Measurements from ENCODE around the gene NEDD4L. TPM values are rescaled to one million over a fixed set of nuclear protein-coding genes. Genes with fewer than 3 reads are reported as not detected.
A peak's percentile ranks its signal among the peaks of the same experiment; 100 is the strongest.

The NEDD4L gene
- total and polyA plus RNA-seq, 7 donors: 14.8 to 28.0 (median 19.6) TPM

DNA sequence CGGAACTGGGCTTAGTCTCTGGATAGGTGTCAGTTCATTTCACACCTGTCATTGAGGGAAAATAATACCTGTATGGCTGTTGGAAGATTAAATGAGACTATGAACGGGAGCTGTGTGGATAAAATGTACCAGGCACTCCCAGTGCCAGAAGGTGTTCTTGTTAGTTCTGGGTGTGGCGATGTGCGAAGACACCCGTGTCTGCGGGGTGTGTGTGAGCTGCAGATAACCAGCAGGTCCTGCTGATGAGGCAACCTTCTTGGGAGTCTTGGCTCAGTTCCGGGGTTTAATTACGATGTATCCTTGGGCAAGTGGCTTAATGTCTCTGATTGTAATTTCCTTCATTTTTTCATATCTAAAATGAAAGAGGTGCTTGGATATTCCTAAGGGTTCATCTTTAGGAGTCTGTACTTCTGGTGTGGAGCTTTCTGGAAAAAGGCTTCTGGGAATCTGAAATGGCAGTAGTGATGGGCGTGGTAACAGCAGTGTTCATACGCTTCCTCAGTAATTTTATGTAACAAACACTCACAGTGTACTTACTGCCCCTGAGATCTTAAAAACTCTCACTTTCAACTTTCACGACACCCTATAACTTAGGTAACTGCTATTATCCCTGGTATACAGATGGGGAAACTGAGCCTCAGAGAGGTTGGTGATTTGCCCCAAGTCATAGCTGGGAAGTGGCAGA, 35.0 kb downstream of the NEDD4L start:
- ATAC-seq (no peak), DNase-seq (no peak)
- Histone ChIP-seq H3K36me3 (ENCODE audit: insufficient read depth in 1 of 2, low read depth in 1 of 2) (no peaks in the 10 kb centered on the region), H3K9me3 (no peaks in the 10 kb centered on the region), H3K27ac (no peak overlapping the region), H3K4me3 (no peak overlapping the region), H3K4me1 (no peaks in the 10 kb centered on the region), H3K27me3 (ENCODE audit: insufficient read depth in 3 of 3, low read length in 2 of 3) (no peaks in the 10 kb centered on the region)
- TF ChIP-seq, protein P1, sequence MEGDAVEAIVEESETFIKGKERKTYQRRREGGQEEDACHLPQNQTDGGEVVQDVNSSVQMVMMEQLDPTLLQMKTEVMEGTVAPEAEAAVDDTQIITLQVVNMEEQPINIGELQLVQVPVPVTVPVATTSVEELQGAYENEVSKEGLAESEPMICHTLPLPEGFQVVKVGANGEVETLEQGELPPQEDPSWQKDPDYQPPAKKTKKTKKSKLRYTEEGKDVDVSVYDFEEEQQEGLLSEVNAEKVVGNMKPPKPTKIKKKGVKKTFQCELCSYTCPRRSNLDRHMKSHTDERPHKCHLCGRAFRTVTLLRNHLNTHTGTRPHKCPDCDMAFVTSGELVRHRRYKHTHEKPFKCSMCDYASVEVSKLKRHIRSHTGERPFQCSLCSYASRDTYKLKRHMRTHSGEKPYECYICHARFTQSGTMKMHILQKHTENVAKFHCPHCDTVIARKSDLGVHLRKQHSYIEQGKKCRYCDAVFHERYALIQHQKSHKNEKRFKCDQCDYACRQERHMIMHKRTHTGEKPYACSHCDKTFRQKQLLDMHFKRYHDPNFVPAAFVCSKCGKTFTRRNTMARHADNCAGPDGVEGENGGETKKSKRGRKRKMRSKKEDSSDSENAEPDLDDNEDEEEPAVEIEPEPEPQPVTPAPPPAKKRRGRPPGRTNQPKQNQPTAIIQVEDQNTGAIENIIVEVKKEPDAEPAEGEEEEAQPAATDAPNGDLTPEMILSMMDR (IDR thresholded peaks at IDR 0.05): no peak
- 90 to 93% (median 93%) methylated on average over 11 of the region's 11 CpGs for WGBS, 3 donors
- intact Hi-C loops (cut with DNase I): no loop called here

DNA sequence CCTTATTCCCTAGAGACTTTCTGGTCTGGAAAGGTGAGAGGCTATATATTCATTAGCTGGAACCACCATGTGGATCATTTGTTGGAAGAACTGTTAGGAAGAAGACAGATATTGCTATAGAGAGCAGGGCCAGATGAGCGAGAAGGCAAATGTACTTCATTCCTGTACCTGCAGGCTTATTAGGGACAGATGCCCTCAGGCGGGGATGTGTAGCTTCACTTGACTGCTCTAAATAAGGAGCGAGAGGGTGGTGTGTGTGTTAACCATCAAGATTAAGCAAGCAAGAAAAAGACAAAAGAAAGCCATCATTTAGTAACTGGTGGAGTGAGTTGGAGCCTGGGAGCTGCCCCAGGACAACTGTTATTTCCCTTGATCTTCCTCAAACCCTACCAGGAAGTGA, 36.4 kb downstream of the NEDD4L start:
- ATAC-seq (no peak), DNase-seq (no peak)
- 84 to 90% (median 88%) methylated on average over 3 of the region's 3 CpGs for WGBS, 3 donors
- Histone ChIP-seq H3K9me3 (no peaks in the 10 kb centered on the region), H3K4me1 (no peaks in the 10 kb centered on the region), H3K4me3 (no peak overlapping the region), H3K27ac (no peak overlapping the region), H3K36me3 (ENCODE audit: insufficient read depth in 1 of 2, low read depth in 1 of 2) (no peaks in the 10 kb centered on the region), H3K27me3 (ENCODE audit: insufficient read depth in 3 of 3, low read length in 2 of 3) (no peaks in the 10 kb centered on the region)
- intact Hi-C loops (cut with DNase I): no loop called here
- TF ChIP-seq, protein P1 (IDR thresholded peaks at IDR 0.05): no peak

DNA sequence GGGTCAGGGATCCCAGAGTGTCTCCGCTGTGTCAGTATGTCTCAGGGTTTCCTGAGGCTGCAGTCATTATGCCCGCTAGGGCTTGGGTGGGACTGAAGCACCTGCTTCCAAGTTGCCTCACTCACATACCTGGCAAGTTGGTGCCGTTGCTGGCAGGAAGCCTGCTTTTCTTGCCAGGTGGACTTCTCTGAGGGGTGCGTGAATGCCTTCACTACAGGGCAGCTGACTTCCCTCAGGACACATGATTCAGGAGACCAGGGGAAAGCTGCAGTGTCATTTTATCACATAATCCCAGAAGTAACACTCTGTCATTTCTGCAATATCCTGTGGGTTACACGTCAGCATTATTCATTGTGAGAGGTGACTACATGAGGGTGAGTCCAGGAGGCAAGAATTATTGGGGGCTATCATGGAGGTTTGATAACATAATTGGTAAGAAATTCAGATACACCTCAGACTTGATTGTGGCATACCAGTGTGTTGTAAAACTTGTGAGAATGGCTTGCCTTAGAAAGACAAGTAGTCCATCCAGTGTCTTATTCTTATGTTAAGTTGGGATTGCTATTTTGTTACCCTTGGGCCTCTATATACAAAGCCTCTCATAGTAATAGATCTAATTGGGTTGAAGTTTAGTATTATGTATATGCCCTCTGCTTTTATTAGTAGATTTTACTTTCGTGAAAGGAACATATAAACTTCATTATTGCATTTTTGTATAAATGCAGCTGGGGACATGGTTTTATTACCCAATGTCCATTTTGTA, 44.1 kb downstream of the NEDD4L start:
- ATAC-seq (peak in 2 of 4 donors; percentile 21 to 34), DNase-seq (no peak)
- Histone ChIP-seq H3K9me3 (peaks cover 5% of the 10 kb centered on the region), H3K27ac (no peak overlapping the region), H3K4me1 (no peaks in the 10 kb centered on the region), H3K36me3 (ENCODE audit: insufficient read depth in 1 of 2, low read depth in 1 of 2) (no peaks in the 10 kb centered on the region), H3K4me3 (no peak overlapping the region), H3K27me3 (ENCODE audit: insufficient read depth in 3 of 3, low read length in 2 of 3) (no peaks in the 10 kb centered on the region)
- 65 to 71% (median 71%) methylated on average over 6 of the region's 6 CpGs for WGBS, 3 donors
- intact Hi-C loops (cut with DNase I): no loop called here
- TF ChIP-seq, protein P1 (IDR thresholded peaks at IDR 0.05): no peak

DNA sequence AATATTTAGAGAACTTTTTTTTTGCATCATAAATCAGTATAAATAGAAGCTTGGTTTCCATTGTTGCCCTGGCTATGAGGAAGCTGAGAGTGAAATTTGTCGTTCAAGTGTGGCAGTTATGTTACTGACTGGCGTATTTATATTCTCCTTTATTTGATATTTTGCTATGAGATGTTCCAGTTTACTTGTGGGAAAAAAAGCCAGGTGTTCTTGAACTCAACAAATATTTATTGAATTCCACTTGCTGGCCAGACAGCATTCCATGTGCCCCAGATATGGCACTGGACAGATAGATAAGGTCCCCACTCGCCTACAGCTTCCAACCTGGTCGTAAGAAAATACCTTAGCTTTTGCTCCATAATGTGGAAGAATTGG, 44.7 kb downstream of the NEDD4L start:
- Histone ChIP-seq H3K27me3 (ENCODE audit: insufficient read depth in 3 of 3, low read length in 2 of 3) (no peaks in the 10 kb centered on the region), H3K4me1 (no peaks in the 10 kb centered on the region), H3K27ac (no peak overlapping the region), H3K9me3 (peaks cover 5% of the 10 kb centered on the region), H3K36me3 (ENCODE audit: insufficient read depth in 1 of 2, low read depth in 1 of 2) (no peaks in the 10 kb centered on the region), H3K4me3 (no peak overlapping the region)
- intact Hi-C loops (cut with DNase I): no loop called here
- DNase-seq: no peak
- no peak for ATAC-seq
- TF ChIP-seq, protein P1 (IDR thresholded peaks at IDR 0.05): no peak
- 91 to 93% (median 91%) methylated on average over 4 of the region's 4 CpGs for whole genome bisulfite sequencing, 3 donors

Measured in psoas muscle (tissue), 8 donors.